Ovary (tissue), 9 donors: Measurements from ENCODE around the gene DUSP19. TPM values are rescaled to one million over a fixed set of nuclear protein-coding genes. Genes with fewer than 3 reads are reported as not detected.

Source experiments
- DNase-seq, 5 donors: peaks; one replicate each; pipeline ENCODE4 v3.0.0-alpha.2; 2019 to 2020
- H3K27ac ChIP-seq, 2 donors: fragments of 200-600 bp; one replicate each; pipeline versions ENCODE4 v1.5.1 to v1.8.0; 2019 to 2022
- H3K27me3 ChIP-seq: fragments of 200-600 bp; one replicate; pipeline ENCODE4 v1.8.0; 2022
- H3K36me3 ChIP-seq: fragments of 200-600 bp; sonication (generic); one replicate; pipeline ENCODE4 v1.5.1; 2019
- H3K4me1 ChIP-seq: one replicate; pipeline ENCODE4 v1.8.1; 2013; ENCODE audit warnings: mild to moderate bottlenecking, moderate library complexity; ENCODE audit not compliant: insufficient read depth
- H3K4me3 ChIP-seq: fragments of 200-600 bp; sonication (generic); one replicate; pipeline ENCODE4 v1.5.1; 2017
- H3K9me3 ChIP-seq, 2 donors: fragments of 200-600 bp in 1 of 2; sonication (generic) in 1 of 2; one replicate each; pipeline versions ENCODE4 v1.5.1 to v1.8.1; 2013 to 2019; ENCODE audit warnings: mild to moderate bottlenecking in 1 of 2, moderate library complexity in 1 of 2
- CTCF ChIP-seq, 3 donors: fragments of 450-650 bp in 2 of 3; fragments of 200-600 bp in 1 of 3; IDR thresholded peaks; one replicate each; pipeline versions ENCODE4 v1.5.1 to v1.8.0; 2016 to 2022; ENCODE audit warnings: antibody characterized with exemption in 3 of 3, mild to moderate bottlenecking in 1 of 3
- EP300 ChIP-seq: sonication (generic); formaldehyde crosslinking; IDR thresholded peaks from one replicate; pipeline ENCODE4 v1.6.1; 2017; ENCODE audit warnings: antibody characterized with exemption
- POLR2A ChIP-seq: fragments of 450-650 bp; IDR thresholded peaks from one replicate; pipeline ENCODE4 v1.6.1; 2017; ENCODE audit warnings: antibody characterized with exemption, mild to moderate bottlenecking, moderate library complexity
- WGBS, 3 donors: extraction: QIAGEN DNeasy Blood & Tissue Kit in 1 of 3; methylation state at CpG; one replicate each; pipeline versions ENCODE4 v1.1.5 to v1.1.7; 2013 to 2017; 5-methylcytosine and 5-hydroxymethylcytosine counted together
- intact Hi-C, 4 donors: fragments of 100-400 bp; cut with DNase I; formaldehyde crosslinking; loops; one replicate each; pipeline versions ENCODE4 v1.11.0 to v1.15.1; 2022 to 2023
- polyA plus RNA-seq, 2 donors: library from polyadenylated mRNA; stranded (reverse); fragments of 200-250 nt in 1 of 2; fragments of 350-450 nt in 1 of 2; fragmentation: Illumina TruSeq in 1 of 2; extraction: RNeasy Lipid Tissue Mini Kit (QIAGEN cat#74804) in 1 of 2; gene quantifications; one replicate each; pipeline ENCODE4 v1.2.3, GENCODE V29; 2013 to 2014
- total RNA-seq, 7 donors: library from RNA; depleted of rRNA in 2 of 7; stranded (reverse); fragments of >200 nt in 2 of 7; fragmentation: NEBNext Ultra II Directional in 3 of 7; extraction: Animal tissue kit (Norgen Biotek cat#: 25700) in 3 of 7; gene quantifications; one replicate each; pipeline versions ENCODE4 v1.1.0 to v1.2.4, GENCODE V29; 2016 to 2023
- donor health status: DM: no; HTN: no; CAD: no; lungs with moderate emphysema.
- donor health status: DM: no; HTN: no; CAD: no.
- donor health status: Bipolar disorder and iron deficiency.
- donor health status: DM: yes; HTN: yes; CAD: no.
- donor health status: DM: no; HTN: no; CAD: no.
- donor health status: DM: yes; HTN: yes; CAD: no.

Gene DUSP19
- total and polyA plus RNA-seq, 9 donors, result 1.4 to 5.5 (median 3.4) TPM

GRCh38 chr2:183093857-183094657, 15.5 kb downstream of the DUSP19 start:
- H3K4me3 ChIP-seq, result no peak overlapping the region
- H3K9me3 ChIP-seq, result no peaks in the 10 kb centered on the region
- no peak for TF ChIP-seq EP300
- no peak for TF ChIP-seq POLR2A
- TF ChIP-seq CTCF (IDR thresholded peaks at IDR 0.05), result no peak
- no peaks in the 10 kb centered on the region for H3K36me3 ChIP-seq
- H3K27me3 ChIP-seq, result no peaks in the 10 kb centered on the region
- H3K4me1 ChIP-seq, result no peaks in the 10 kb centered on the region
- intact Hi-C loops, result no loop called here
- H3K27ac ChIP-seq, result no peak overlapping the region
- DNase-seq, result no peak
- 3 to 9% (median 7%) methylated on average over 2 of the region's 2 CpGs for WGBS, 3 donors

GRCh38 chr2:183105402-183106134, 27.0 kb downstream of the DUSP19 start:
- Histone ChIP-seq H3K36me3 (no peaks in the 10 kb centered on the region), H3K9me3 (no peaks in the 10 kb centered on the region), H3K4me1 (no peaks in the 10 kb centered on the region), H3K27ac (no peak overlapping the region), H3K4me3 (no peak overlapping the region), H3K27me3 (no peaks in the 10 kb centered on the region)
- TF ChIP-seq POLR2A, result no peak
- no peak for TF ChIP-seq CTCF (IDR thresholded peaks at IDR 0.05)
- TF ChIP-seq EP300, result no peak
- DNase-seq, result no peak
- intact Hi-C loops, result no loop called here
- WGBS, 3 donors, result 66 to 75% (median 70%) methylated on average over 4 of the region's 4 CpGs

- H3K4me1 ChIP-seq, result no peaks in the 10 kb centered on the region
- WGBS, 3 donors, result 82 to 84% (median 84%) methylated on average over 3 of the region's 3 CpGs
- no peak overlapping the region for H3K27ac ChIP-seq
- no peak overlapping the region for H3K4me3 ChIP-seq
- intact Hi-C loops, result no loop called here
- no peaks in the 10 kb centered on the region for H3K36me3 ChIP-seq
- TF ChIP-seq CTCF (IDR thresholded peaks at IDR 0.05) (no peak), POLR2A (no peak), EP300 (no peak)
- no peaks in the 10 kb centered on the region for H3K9me3 ChIP-seq
- H3K27me3 ChIP-seq, result no peaks in the 10 kb centered on the region
- DNase-seq, result no peak
Measured at GRCh38 chr2:183112577-183112976, 34.0 kb downstream of the DUSP19 start.

GRCh38 chr2:183113630-183114029, 35.1 kb downstream of the DUSP19 start:
- intact Hi-C loops, result no loop called here
- WGBS, 3 donors, result 44 to 66% (median 59%) methylated on average over 2 of the region's 2 CpGs
- H3K9me3 ChIP-seq, result no peaks in the 10 kb centered on the region
- no peak overlapping the region for H3K27ac ChIP-seq
- no peak overlapping the region for H3K4me3 ChIP-seq
- no peaks in the 10 kb centered on the region for H3K4me1 ChIP-seq
- DNase-seq, result no peak
- H3K27me3 ChIP-seq, result no peaks in the 10 kb centered on the region
- TF ChIP-seq CTCF (IDR thresholded peaks at IDR 0.05), result no peak
- no peak for TF ChIP-seq POLR2A
- no peak for TF ChIP-seq EP300
- H3K36me3 ChIP-seq, result no peaks in the 10 kb centered on the region
